GM18502 (cell line): ENCODE data around the gene MED19.
"Not testable (repeated sequence)": the region's sequence is repeated elsewhere in the genome, so short reads cannot be mapped to it uniquely, and the experiment has no call there.

Experiments
- ATAC-seq: cut with Tn5 transposase; IDR thresholded peaks from one replicate; pipeline ENCODE4 v1.9.1; 2021; ENCODE audit warnings: mild to moderate bottlenecking; ENCODE audit not compliant: unreplicated experiment, poor library complexity

Gene MED19

GRCh38 chr11:57709802-57710367, 2.1 kb downstream of the MED19 start:
- no peak for ATAC-seq

- not testable (repeated sequence) for ATAC-seq
Observed at GRCh38 chr11:57705432-57705831, 6.6 kb downstream of the MED19 start.

GRCh38 chr11:57704932-57705331, 7.1 kb downstream of the MED19 start:
- no peak for ATAC-seq

GRCh38 chr11:57703341-57703740, 8.7 kb downstream of the MED19 start:
- ATAC-seq: no peak

GRCh38 chr11:57700425-57700824, 11.6 kb downstream of the MED19 start:
- no peak for ATAC-seq

- no peak for ATAC-seq
Observed at GRCh38 chr11:57699813-57700212, 12.2 kb downstream of the MED19 start.

GRCh38 chr11:57698843-57699365, 13.1 kb downstream of the MED19 start:
- no peak for ATAC-seq

GRCh38 chr11:57690474-57690873, 21.5 kb downstream of the MED19 start:
- not testable (repeated sequence) for ATAC-seq

- no peak for ATAC-seq
Observed at GRCh38 chr11:57681168-57681567, 30.8 kb downstream of the MED19 start.

- no peak for ATAC-seq
Observed at GRCh38 chr11:57680552-57680874, 31.5 kb downstream of the MED19 start.

- no peak for ATAC-seq
Observed at GRCh38 chr11:57679396-57679795, 32.6 kb downstream of the MED19 start.

- no peak for ATAC-seq
Observed at GRCh38 chr11:57675176-57675941, 36.7 kb downstream of the MED19 start.

GRCh38 chr11:57674251-57674650, 37.8 kb downstream of the MED19 start:
- no peak for ATAC-seq

GRCh38 chr11:57668434-57668782, 43.6 kb downstream of the MED19 start:
- peak; percentile 16 for ATAC-seq

GRCh38 chr11:57667736-57668433, 44.1 kb downstream of the MED19 start, which contains the start of gene ZDHHC5:
Gene ZDHHC5, plus strand, starts transcription at chr11:57668114. Its CDS starts 4,977 bp downstream, at chr11:57673091.
- ATAC-seq: peak; percentile 85

- peak; percentile 73 for ATAC-seq
Observed at GRCh38 chr11:57667117-57667735, 44.8 kb downstream of the MED19 start.

- ATAC-seq: no peak
Observed at GRCh38 chr11:57663975-57664374, 48.0 kb downstream of the MED19 start.

GRCh38 chr11:57662893-57663292, 49.1 kb downstream of the MED19 start:
- no peak for ATAC-seq

- ATAC-seq: no peak
Observed at GRCh38 chr11:57659669-57660068, 52.3 kb downstream of the MED19 start.

- ATAC-seq: no peak
Observed at GRCh38 chr11:57658023-57658361, 54.0 kb downstream of the MED19 start.
